Chondrocyte (in vitro differentiated cells): Measurements from ENCODE around the gene TMEM121. TPM values are rescaled to one million over a fixed set of nuclear protein-coding genes. Genes with fewer than 3 reads are reported as not detected.

Source experiments
- DNase-seq: peaks from one replicate; pipeline ENCODE4 v3.0.0; 2021; ENCODE audit warnings: mixed read lengths, low spot score
- H3K27ac Mint-ChIP-seq: one replicate; pipeline ENCODE4 v1.8.0; 2021; ENCODE audit warnings: mild to moderate bottlenecking, moderate library complexity, mixed read lengths; ENCODE audit not compliant: unreplicated experiment
- H3K27me3 Mint-ChIP-seq: 2 replicates; pipeline ENCODE4 v1.8.0; 2021; ENCODE audit warnings: low read depth, mixed read lengths
- H3K36me3 Mint-ChIP-seq: 2 replicates; pipeline ENCODE4 v1.8.0; 2021; ENCODE audit warnings: low read depth, mixed read lengths
- H3K4me1 Mint-ChIP-seq: 2 replicates; pipeline ENCODE4 v1.8.0; 2021; ENCODE audit warnings: low read depth, mild to moderate bottlenecking, mixed read lengths
- H3K4me3 Mint-ChIP-seq: one replicate; pipeline ENCODE4 v1.8.0; 2021; ENCODE audit warnings: mild to moderate bottlenecking, moderate library complexity, mixed read lengths; ENCODE audit not compliant: unreplicated experiment
- H3K9me3 Mint-ChIP-seq: 2 replicates; pipeline ENCODE4 v1.8.0; 2021; ENCODE audit warnings: low read depth, mixed read lengths
- total RNA-seq: library from RNA; stranded (reverse); gene quantifications from 3 replicates; pipeline ENCODE4 v1.2.1, GENCODE V29; 2021
- TF ChIP-seq, protein P1 (sequence below): fragments of 200-600 bp; sonication (generic); IDR thresholded peaks from 2 replicates; pipeline ENCODE4 v1.5.0; 2021; ENCODE audit warnings: antibody characterized with exemption, mild to moderate bottlenecking, moderate library complexity

TMEM121 gene
- total RNA-seq, 1 donor from 2014 or later: 6.0 TPM

- no peak for DNase-seq
- Mint-ChIP-seq H3K27me3 (no peaks in the 10 kb centered on the region), H3K9me3 (no peaks in the 10 kb centered on the region), H3K4me1 (peaks cover 30% of the 10 kb centered on the region), H3K36me3 (no peaks in the 10 kb centered on the region), H3K4me3 (peak overlapping the region; percentile 69), H3K27ac (peak overlapping the region; percentile 88)
- TF ChIP-seq, protein P1, sequence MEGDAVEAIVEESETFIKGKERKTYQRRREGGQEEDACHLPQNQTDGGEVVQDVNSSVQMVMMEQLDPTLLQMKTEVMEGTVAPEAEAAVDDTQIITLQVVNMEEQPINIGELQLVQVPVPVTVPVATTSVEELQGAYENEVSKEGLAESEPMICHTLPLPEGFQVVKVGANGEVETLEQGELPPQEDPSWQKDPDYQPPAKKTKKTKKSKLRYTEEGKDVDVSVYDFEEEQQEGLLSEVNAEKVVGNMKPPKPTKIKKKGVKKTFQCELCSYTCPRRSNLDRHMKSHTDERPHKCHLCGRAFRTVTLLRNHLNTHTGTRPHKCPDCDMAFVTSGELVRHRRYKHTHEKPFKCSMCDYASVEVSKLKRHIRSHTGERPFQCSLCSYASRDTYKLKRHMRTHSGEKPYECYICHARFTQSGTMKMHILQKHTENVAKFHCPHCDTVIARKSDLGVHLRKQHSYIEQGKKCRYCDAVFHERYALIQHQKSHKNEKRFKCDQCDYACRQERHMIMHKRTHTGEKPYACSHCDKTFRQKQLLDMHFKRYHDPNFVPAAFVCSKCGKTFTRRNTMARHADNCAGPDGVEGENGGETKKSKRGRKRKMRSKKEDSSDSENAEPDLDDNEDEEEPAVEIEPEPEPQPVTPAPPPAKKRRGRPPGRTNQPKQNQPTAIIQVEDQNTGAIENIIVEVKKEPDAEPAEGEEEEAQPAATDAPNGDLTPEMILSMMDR: no peak
Observed at GRCh38 chr14:105488781-105489541, 37.4 kb upstream of the TMEM121 start.

GRCh38 chr14:105489542-105490266 lies 36.7 kb upstream of the TMEM121 start:
- Mint-ChIP-seq H3K4me1 (peaks cover 22% of the 10 kb centered on the region), H3K36me3 (no peaks in the 10 kb centered on the region), H3K27me3 (no peaks in the 10 kb centered on the region), H3K4me3 (peak overlapping the region; percentile 69), H3K9me3 (no peaks in the 10 kb centered on the region), H3K27ac (peak overlapping the region; percentile 88)
- no peak for DNase-seq
- TF ChIP-seq, protein P1: peak; percentile 80

GRCh38 chr14:105490267-105490571 lies 36.2 kb upstream of the TMEM121 start:
- no peak for DNase-seq
- no peaks in the 10 kb centered on the region for H3K9me3 Mint-ChIP-seq
- TF ChIP-seq, protein P1: no peak
- H3K27ac Mint-ChIP-seq: peak overlapping the region; percentile 88
- peaks cover 21% of the 10 kb centered on the region for H3K4me1 Mint-ChIP-seq
- H3K4me3 Mint-ChIP-seq: peak overlapping the region; percentile 69
- no peaks in the 10 kb centered on the region for H3K27me3 Mint-ChIP-seq
- no peaks in the 10 kb centered on the region for H3K36me3 Mint-ChIP-seq

DNA sequence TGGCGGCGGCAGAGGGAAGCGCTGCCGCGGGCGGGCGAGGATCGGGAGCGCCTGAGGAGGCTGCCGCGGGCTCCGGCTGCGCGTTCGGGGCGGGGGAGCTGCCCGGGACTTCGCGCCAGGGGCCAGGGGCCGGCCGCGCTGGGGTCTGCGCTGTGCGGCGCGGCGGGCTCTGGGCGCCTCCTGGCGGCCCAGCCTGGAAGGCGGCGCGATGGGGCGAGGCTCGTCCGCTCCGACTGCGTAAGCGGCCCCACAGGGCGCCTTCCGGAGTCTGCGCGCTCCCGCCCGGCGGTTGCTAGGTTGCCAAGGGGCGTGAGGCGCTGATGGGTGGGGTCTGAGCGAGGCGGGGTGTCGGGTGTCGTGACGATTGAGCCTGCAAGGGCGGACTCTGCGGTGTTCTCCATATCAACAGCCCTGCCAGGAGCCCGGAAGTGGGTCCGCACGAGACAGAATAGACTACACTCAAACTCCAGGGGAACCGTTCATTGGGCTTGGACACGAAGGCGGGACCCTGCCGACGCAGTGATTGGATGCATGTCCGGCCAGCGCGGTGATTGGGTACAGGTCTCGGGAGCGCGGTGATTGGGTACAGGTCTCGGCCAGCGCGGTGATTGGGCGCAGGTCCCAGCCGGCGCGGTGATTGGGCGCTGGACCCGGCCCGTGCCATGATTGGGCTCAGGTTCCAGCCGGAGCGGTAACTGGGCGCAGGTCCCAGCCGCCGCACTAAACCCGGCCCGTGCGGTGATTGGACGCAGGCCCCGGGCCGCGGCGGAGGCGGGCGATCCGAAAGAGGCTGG lies 35.6 kb upstream of the TMEM121 start, which contains the start of gene TEDC1:
Gene TEDC1, plus strand, starts transcription at position 675 of the 794 bp plus-strand sequence. CDS start 130 bp downstream, outside the sequence.
- Mint-ChIP-seq H3K9me3 (no peaks in the 10 kb centered on the region), H3K4me3 (peak within 1 kb of the TSS; percentile 72), H3K27ac (peak within 1 kb of the TSS; percentile 88), H3K27me3 (no peaks in the 10 kb centered on the region), H3K4me1 (peaks cover 17% of the 10 kb centered on the region), H3K36me3 (no peaks in the 10 kb centered on the region)
- peak; percentile 100 for DNase-seq
- TF ChIP-seq, protein P1: peak; percentile 86
